HG02623 (cell line): ENCODE measurements around the gene COX14.
"Not testable (repeated sequence)": the region's sequence is repeated elsewhere in the genome, so short reads cannot be mapped to it uniquely, and the experiment has no call there.

Experiments
- ATAC-seq: cut with Tn5 transposase; IDR thresholded peaks from one replicate; pipeline ENCODE4 v1.9.1; 2021; ENCODE audit warnings: moderate library complexity; ENCODE audit not compliant: unreplicated experiment

The COX14 gene

GRCh38 chr12:50111693-50112455, at the start of gene COX14:
TSS of gene COX14 (plus strand) at chr12:50112236. CDS start at chr12:50120044, 7,808 bp downstream.
- ATAC-seq, result peak; percentile 74

DNA sequence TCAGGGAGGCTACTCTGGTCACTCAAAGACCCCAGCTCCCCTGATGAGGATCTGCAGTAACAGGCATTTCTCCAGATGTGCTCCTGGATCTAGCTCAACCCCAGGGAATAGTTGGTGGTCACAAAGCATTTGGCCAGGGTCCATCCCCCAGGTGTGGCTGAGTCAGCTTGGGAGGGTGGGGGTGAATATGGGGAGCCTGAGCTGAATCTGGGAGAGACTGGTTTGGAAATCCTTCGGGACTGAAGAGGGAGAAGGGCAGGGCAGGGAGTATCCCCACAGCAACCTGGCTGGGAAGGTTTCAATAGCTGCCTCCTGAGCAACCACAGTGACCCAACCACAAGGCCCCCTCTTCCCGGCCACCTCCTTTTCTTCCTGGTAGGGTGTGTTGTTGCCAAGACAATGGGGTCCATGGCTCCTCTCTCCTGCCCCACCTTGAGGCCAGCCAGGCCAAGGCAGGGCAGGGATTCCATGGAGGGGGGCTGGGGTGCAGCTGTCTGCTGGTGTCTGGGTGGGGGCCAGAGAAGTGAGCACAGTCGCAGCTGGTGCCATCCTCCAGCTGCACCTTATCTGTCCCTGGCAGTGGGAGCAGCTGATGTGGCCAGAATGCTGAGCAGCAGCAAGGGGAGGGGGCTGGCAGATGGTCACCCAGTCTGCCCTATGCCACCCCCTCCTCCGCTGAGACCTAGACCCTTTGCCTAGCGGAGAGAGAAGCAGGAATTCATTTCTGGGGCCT, 49.1 kb upstream of the COX14 start:
- no peak for ATAC-seq

DNA sequence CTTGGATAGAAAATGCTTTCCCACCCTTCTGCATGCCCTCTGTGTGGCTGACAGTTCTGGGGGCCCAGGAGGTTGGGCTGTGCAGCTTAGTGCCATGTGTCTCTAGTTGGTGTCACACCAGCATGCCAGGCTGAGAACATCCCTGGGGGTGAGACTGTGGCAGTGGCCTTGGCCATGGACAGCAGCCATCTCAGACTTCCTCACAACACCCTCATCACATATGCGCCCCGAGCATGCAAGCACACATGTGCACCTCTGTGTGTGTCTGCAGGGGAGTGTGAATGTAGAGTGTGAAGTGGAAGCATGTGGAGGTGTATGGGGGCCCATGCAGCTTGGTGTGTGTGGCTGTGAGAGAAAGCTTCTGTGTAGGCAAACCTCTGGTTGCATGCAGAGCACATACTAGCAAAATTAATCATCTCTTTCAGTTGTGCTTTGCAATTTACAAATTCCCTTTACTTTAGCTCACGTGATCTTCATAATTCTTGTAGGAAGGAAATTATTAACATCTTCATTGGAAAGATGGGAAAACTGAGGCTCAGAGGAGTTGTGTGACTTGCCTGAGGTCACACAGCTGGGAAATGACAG, 46.2 kb upstream of the COX14 start:
- ATAC-seq, result no peak

- no peak for ATAC-seq
Observed at GRCh38 chr12:50066402-50066801, 45.6 kb upstream of the COX14 start.

- ATAC-seq, result no peak
Observed at GRCh38 chr12:50069069-50069468, 43.0 kb upstream of the COX14 start.

GRCh38 chr12:50069539-50069938, 42.5 kb upstream of the COX14 start:
- ATAC-seq, result no peak

DNA sequence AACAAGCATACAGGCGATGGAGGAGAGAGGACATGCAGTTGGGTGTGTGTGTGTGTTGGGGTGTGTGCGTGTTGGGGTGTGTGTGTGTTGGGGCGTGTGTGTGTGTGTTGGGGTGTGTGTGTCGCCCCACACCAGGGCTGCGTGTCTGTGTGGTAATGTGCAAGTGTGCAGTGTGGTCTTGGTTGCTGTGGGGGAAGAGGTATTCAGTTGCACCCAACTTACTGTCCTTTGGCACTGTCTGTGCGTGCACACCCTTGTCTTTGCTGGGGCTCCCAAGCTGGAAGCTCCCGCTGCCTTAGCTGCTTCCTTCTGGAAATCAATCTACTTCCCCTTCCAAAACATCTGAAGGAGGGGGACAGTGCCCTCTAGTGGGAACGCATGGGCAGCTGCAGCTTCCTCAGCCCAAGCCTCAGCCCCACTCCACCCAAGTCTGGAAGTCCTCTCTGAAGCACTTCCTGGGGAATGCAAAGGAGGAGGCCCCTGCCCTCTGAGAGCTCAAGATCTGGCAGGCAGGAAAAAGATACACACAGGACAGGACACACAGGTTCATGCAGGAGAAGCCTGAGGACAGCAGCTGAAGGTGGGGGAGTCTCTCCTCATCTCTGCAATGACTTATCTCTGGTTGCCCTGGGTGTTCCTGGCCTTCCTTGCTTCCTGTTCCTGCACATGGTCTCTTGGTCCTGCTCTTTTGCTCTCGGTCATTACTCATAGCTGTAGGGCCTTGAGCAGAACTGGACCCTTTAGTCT, 41.5 kb upstream of the COX14 start:
- no peak for ATAC-seq

DNA sequence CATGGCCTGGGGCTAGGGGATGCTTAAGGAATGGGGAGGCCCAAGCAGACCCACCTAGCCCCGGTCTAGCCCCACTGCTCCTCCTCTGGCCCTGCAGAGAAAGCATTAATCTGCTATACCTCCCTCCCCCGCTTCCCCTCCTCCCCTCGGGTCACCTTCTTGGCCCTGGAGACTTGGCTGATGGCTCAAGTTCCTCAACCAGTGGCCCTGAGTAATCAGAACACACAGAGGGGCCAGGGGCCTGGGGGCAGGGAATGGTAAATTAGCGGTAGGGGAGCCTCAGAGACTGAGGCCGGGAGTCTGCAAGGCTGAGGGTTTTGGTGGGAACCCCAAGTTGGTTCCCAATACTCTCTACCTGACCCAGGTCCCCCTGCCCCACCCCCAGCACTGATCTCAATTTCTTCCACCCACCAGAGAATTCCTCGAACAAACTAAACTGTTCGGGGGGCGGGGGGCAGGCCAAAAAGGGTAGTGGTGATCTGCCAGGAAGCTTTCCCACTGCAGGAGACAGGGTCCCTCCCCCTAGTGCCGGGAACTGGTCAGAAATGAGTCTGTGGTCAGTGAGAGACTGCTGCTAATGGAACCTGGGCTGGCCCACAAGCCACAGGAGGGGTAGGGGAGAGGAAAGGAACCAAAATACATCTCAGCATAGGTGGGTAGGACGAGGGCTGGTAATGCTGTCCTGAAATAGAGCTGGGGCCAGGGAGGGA, 39.7 kb upstream of the COX14 start:
- no peak for ATAC-seq

- no peak for ATAC-seq
Observed at GRCh38 chr12:50073206-50073605, 38.8 kb upstream of the COX14 start.

DNA sequence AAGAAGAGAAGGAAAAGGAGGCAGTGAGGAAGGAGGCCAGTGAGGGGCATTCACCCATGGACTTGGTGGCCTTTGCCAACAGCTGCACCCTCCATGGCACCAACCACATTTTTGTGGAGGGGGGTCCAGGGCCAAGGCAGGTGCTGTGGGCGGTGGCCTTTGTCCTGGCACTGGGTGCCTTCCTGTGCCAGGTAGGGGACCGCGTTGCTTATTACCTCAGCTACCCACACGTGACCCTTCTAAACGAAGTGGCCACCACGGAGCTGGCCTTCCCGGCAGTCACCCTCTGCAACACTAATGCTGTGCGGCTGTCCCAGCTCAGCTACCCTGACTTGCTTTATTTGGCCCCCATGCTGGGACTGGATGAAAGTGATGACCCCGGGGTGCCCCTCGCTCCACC, 38.3 kb upstream of the COX14 start:
- ATAC-seq, result no peak

DNA sequence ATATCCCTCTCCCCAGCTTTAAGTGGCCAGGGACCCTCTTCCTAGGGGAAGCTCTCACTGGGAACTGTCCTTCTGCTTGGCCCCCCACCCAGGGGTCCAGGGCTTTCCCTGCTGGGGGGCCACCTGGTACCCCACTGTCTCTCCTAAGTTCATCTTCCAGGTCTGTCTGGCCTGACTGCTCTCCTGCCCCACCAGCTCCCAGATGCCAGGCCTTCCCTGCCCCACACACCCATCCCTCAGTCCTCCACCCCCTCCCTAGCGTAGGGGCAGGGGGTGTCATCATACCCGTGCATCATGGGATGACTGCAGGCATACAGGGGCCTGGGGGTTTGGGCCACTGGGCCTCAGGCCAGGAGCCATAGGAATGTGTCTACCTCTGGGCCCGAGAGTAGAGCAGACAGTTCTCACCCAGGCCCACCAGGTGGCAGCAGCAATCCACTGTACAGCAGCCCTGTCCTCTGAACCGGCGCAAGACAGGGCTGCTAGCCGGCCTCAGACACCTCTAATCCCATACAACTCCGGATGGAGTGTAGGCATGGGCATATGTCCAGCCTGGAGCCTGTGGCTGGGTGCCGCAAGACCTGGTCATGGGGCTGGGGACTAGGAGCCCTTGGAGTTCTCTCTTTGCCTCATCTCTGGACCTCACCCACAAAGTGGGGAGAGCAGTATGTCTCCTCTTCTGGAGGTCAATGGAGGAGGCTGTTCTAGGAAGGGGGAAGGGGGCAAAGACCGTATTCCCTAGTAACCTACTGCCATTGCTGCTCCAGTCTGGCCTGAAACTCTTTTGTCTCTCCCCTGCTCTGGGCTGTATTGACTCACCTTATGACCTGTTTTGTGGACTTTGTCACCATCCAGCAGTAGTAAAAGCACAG, 36.9 kb upstream of the COX14 start:
- ATAC-seq, result peak; percentile 79

DNA sequence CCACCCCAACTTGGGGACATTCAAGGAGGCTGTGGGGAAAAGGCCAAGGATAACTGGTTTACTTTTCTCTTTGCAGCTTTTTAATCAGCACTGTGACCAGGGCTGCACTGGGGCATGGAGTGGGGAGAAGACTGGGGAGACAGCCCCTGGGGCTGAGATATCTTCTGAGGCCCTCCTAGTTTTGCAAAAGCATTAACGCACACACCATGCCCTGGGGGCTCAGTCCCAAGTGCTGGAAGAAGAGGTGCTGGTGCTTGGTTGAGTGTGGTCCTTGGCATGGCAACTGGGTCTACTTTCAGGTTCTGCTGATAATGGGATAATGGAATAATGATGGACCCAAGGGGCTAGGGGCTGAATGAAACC, 36.2 kb upstream of the COX14 start:
- ATAC-seq, result no peak

DNA sequence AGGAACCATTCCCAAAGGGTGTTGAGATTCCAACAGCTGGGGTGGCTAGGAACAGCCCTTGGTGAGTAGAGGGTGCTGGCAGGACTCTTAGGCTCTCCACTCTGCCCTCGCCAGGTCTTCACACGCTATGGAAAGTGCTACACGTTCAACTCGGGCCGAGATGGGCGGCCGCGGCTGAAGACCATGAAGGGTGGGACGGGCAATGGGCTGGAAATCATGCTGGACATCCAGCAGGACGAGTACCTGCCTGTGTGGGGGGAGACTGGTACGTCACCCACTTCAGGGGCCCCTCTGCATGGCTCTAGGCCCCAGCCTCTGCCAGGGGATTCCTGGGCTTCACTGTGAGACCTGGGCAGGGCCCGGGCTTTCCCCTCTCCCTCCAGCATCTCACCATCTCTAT, 34.9 kb upstream of the COX14 start:
- ATAC-seq, result no peak

GRCh38 chr12:50078281-50078680, 33.8 kb upstream of the COX14 start:
- no peak for ATAC-seq

GRCh38 chr12:50079771-50080170, 32.3 kb upstream of the COX14 start:
- no peak for ATAC-seq

GRCh38 chr12:50081096-50081808, 30.8 kb upstream of the COX14 start:
- ATAC-seq, result no peak

GRCh38 chr12:50082644-50083043, 29.4 kb upstream of the COX14 start:
- ATAC-seq, result no peak

DNA sequence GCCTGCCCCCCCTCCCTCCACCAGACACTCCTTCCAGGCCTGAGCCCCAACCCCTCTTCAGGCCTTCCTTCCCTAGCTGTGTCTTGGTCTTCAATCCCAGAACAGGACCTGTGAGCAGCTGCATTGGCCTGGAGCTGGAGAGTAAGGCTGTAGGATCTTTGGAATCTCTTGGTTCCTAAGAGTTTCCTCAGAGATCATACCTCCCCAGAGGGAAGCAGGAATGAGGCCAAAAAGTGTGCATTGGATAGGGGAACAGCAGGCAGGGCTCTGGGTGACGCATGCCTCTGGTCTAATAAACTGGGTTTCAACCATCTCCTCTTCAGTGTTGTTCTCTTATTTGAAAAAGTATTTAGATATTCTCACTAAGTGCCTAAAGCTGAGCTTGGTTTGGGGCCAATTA, 28.7 kb upstream of the COX14 start:
- no peak for ATAC-seq

- ATAC-seq, result not testable (repeated sequence)
Observed at GRCh38 chr12:50084409-50084774, 27.6 kb upstream of the COX14 start.
